Measurements from ENCODE around the gene IGFLR1.

The IGFLR1 gene

GRCh38 chr19:35756377-35757230 is 14.4 kb upstream of the IGFLR1 start, which contains the start of gene HSPB6:
Gene HSPB6 (minus strand): TSS chr19:35757029. CDS start chr19:35757008, 21 bp downstream.
- no peak for ATAC-seq
- TF ChIP-seq BACH2 (CRISPR knock-in tag; IDR thresholded peaks at IDR 0.05; ENCODE audit: borderline replicate concordance): no peak
- TF ChIP-seq OSR1 (CRISPR knock-in tag; IDR thresholded peaks at IDR 0.05): no peak
- TF ChIP-seq TOX (CRISPR knock-in tag; IDR thresholded peaks at IDR 0.05; ENCODE audit: borderline replicate concordance): no peak
- TF ChIP-seq ZFP30 (CRISPR knock-in tag; IDR thresholded peaks at IDR 0.05): no peak
- TF ChIP-seq SNAI2 (CRISPR knock-in tag; IDR thresholded peaks at IDR 0.05): no peak
- TF ChIP-seq ZNF70 (CRISPR knock-in tag; IDR thresholded peaks at IDR 0.05): no peak
- no peak for TF ChIP-seq ZNF8 (CRISPR knock-in tag; IDR thresholded peaks at IDR 0.05)
- TF ChIP-seq, protein P1, sequence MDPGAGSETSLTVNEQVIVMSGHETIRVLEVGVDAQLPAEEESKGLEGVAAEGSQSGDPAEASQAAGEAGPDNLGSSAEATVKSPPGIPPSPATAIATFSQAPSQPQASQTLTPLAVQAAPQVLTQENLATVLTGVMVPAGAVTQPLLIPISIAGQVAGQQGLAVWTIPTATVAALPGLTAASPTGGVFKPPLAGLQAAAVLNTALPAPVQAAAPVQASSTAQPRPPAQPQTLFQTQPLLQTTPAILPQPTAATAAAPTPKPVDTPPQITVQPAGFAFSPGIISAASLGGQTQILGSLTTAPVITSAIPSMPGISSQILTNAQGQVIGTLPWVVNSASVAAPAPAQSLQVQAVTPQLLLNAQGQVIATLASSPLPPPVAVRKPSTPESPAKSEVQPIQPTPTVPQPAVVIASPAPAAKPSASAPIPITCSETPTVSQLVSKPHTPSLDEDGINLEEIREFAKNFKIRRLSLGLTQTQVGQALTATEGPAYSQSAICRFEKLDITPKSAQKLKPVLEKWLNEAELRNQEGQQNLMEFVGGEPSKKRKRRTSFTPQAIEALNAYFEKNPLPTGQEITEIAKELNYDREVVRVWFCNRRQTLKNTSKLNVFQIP (CRISPR knock-in tag; IDR thresholded peaks at IDR 0.05; ENCODE audit: borderline replicate concordance, low read depth): no peak
- TF ChIP-seq TCF4 (CRISPR knock-in tag; IDR thresholded peaks at IDR 0.05; ENCODE audit: borderline replicate concordance): no peak
- TF ChIP-seq ARNTL (CRISPR knock-in tag; IDR thresholded peaks at IDR 0.05; ENCODE audit: borderline replicate concordance, low read depth): no peak
- no peak for TF ChIP-seq ZFP3 (CRISPR knock-in tag; IDR thresholded peaks at IDR 0.05)
- no peak for TF ChIP-seq RARB (CRISPR knock-in tag; IDR thresholded peaks at IDR 0.05)
- TF ChIP-seq, protein P2, sequence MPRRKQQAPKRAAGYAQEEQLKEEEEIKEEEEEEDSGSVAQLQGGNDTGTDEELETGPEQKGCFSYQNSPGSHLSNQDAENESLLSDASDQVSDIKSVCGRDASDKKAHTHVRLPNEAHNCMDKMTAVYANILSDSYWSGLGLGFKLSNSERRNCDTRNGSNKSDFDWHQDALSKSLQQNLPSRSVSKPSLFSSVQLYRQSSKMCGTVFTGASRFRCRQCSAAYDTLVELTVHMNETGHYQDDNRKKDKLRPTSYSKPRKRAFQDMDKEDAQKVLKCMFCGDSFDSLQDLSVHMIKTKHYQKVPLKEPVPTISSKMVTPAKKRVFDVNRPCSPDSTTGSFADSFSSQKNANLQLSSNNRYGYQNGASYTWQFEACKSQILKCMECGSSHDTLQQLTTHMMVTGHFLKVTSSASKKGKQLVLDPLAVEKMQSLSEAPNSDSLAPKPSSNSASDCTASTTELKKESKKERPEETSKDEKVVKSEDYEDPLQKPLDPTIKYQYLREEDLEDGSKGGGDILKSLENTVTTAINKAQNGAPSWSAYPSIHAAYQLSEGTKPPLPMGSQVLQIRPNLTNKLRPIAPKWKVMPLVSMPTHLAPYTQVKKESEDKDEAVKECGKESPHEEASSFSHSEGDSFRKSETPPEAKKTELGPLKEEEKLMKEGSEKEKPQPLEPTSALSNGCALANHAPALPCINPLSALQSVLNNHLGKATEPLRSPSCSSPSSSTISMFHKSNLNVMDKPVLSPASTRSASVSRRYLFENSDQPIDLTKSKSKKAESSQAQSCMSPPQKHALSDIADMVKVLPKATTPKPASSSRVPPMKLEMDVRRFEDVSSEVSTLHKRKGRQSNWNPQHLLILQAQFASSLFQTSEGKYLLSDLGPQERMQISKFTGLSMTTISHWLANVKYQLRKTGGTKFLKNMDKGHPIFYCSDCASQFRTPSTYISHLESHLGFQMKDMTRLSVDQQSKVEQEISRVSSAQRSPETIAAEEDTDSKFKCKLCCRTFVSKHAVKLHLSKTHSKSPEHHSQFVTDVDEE (CRISPR knock-in tag; IDR thresholded peaks at IDR 0.05): no peak
- TF ChIP-seq PPARA (CRISPR knock-in tag; IDR thresholded peaks at IDR 0.05; ENCODE audit: borderline replicate concordance): no peak
- TF ChIP-seq ESRRG (CRISPR knock-in tag; IDR thresholded peaks at IDR 0.05): no peak

DNA sequence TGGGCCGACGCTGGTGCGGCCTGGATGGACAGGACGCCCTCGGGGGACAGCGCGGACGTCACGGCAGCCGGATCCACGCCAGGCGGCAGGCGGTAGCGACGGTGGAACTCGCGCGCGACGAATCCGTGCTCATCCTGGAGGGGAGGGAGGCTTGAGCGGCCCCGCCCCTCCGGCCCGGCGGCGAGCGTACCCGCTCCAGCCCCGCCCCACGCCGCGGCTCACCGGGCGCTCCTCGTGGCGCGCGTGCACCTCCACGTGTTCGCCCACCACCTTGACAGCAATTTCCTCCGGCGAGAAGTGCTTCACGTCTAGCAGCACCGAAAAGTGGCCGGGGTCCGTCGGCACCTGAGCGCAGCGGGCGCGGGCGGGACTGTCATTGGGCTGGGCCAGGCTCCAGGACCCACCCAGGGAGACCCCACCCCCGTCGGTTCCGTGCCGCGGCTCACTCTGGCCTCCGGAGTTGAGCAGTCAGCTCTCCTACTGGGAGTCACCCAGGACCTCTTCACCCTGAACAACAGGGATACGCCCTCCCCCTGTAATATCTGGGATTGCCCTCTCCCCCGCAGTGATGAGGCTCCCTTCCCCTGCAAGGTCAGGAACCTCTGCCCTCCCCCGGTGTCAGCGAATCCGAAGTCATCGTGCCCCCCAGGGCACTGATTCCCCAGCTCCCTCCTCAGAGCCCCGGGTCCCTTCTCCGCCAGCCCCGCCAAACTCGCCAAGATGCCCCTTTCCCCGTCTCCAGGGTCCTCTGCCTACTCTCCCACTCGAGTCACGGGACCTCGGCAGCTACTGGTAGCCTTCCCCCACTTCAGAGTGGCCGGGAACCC is 13.5 kb upstream of the IGFLR1 start:
- TF ChIP-seq, protein P1 (CRISPR knock-in tag; IDR thresholded peaks at IDR 0.05; ENCODE audit: borderline replicate concordance, low read depth): no peak
- no peak for TF ChIP-seq SNAI2 (CRISPR knock-in tag; IDR thresholded peaks at IDR 0.05)
- TF ChIP-seq BACH2 (CRISPR knock-in tag; IDR thresholded peaks at IDR 0.05; ENCODE audit: borderline replicate concordance): no peak
- TF ChIP-seq ZFP30 (CRISPR knock-in tag; IDR thresholded peaks at IDR 0.05): no peak
- no peak for TF ChIP-seq ZNF8 (CRISPR knock-in tag; IDR thresholded peaks at IDR 0.05)
- TF ChIP-seq, protein P3, sequence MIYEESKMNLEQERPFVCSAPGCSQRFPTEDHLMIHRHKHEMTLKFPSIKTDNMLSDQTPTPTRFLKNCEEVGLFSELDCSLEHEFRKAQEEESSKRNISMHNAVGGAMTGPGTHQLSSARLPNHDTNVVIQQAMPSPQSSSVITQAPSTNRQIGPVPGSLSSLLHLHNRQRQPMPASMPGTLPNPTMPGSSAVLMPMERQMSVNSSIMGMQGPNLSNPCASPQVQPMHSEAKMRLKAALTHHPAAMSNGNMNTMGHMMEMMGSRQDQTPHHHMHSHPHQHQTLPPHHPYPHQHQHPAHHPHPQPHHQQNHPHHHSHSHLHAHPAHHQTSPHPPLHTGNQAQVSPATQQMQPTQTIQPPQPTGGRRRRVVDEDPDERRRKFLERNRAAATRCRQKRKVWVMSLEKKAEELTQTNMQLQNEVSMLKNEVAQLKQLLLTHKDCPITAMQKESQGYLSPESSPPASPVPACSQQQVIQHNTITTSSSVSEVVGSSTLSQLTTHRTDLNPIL (CRISPR knock-in tag; IDR thresholded peaks at IDR 0.05; ENCODE audit: low read depth): no peak
- TF ChIP-seq OSR1 (CRISPR knock-in tag; IDR thresholded peaks at IDR 0.05): no peak
- TF ChIP-seq ZFP3 (CRISPR knock-in tag; IDR thresholded peaks at IDR 0.05): no peak
- TF ChIP-seq, protein P2 (CRISPR knock-in tag; IDR thresholded peaks at IDR 0.05): no peak
- TF ChIP-seq ZNF565 (CRISPR knock-in tag; conservative IDR thresholded peaks at IDR 0.05; ENCODE audit: low read depth): no peak
- no peak for TF ChIP-seq ESRRG (CRISPR knock-in tag; IDR thresholded peaks at IDR 0.05)
- no peak for TF ChIP-seq CSDC2 (CRISPR knock-in tag; IDR thresholded peaks at IDR 0.05)
- no peak for TF ChIP-seq TCF4 (CRISPR knock-in tag; IDR thresholded peaks at IDR 0.05; ENCODE audit: borderline replicate concordance)
- TF ChIP-seq PPARA (CRISPR knock-in tag; IDR thresholded peaks at IDR 0.05; ENCODE audit: borderline replicate concordance): no peak
- no peak for ATAC-seq

All from SK-N-SH treated with all-trans-retinoic acid at 6 μM for 48 hours (cell line).